ENCODE measurements around the gene ATP2A3. TPM values are rescaled to one million over a fixed set of nuclear protein-coding genes. Genes with fewer than 3 reads are reported as not detected.

Gene ATP2A3
- total RNA-seq, 1 experiment from 2014 or later, result 13.3 TPM

DNA sequence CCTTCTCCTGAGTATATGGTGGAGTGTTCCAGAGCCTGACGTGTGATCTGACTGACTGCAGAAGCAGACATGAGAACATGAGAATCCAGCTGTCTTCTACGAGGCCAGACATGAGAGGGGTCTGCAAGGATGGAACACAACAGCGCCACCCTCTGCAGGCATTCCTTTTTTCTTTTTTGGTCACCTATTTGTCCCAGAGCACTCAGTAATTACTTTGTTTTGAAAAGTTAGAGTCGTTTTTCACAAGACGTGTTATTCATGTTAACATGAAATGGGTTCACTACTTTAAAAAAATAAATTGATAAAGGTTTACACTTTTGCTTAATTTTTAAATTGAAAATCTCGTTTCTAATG lies 43.8 kb upstream of the ATP2A3 start:
- Histone ChIP-seq H2BK20ac (ENCODE audit: low read depth, low read length, poor library complexity, severe bottlenecking) (no peak overlapping the region), H3K4ac (ENCODE audit: low read depth, low read length) (no peak overlapping the region), H2AFZ (ENCODE audit: low read length) (no peak overlapping the region), H4K91ac (ENCODE audit: insufficient read length, low read depth, low read length) (no peak overlapping the region), H3K9ac (ENCODE audit: extremely low read depth, insufficient read length, low read length) (no peak overlapping the region), H3K4me1 (ENCODE audit: insufficient read depth, low read length) (no peaks in the 10 kb centered on the region), H3K9me3 (ENCODE audit: control insufficient read depth, low read depth, low read length) (no peaks in the 10 kb centered on the region), H3K4me2 (ENCODE audit: insufficient read depth, insufficient read length, low read length) (no peak overlapping the region), H2BK120ac (ENCODE audit: low read depth, low read length, poor library complexity, severe bottlenecking) (no peak overlapping the region), H2BK5ac (ENCODE audit: insufficient read length, low read length) (no peak overlapping the region), H3K27ac (ENCODE audit: insufficient read length, low read depth, low read length) (no peak overlapping the region), H4K20me1 (ENCODE audit: control insufficient read depth, insufficient read depth, insufficient read length) (no peaks in the 10 kb centered on the region), H3K23ac (ENCODE audit: insufficient read length, low read depth, low read length) (no peak overlapping the region), H4K8ac (replicated peaks; ENCODE audit: insufficient read length, low read depth, low read length) (no peak overlapping the region), H3K18ac (ENCODE audit: insufficient read length, low read depth, low read length) (no peak overlapping the region), H3T11ph (ENCODE audit: low read length) (no peak overlapping the region), H2BK12ac (ENCODE audit: insufficient read length, low read depth, low read length) (no peak overlapping the region), H3K56ac (ENCODE audit: insufficient read length, low read depth, low read length) (no peak overlapping the region), H3K27me3 (ENCODE audit: insufficient read depth, low read length) (no peaks in the 10 kb centered on the region), H3K14ac (ENCODE audit: insufficient read depth, low read length) (no peak overlapping the region), H3K23me2 (ENCODE audit: insufficient read length, low read depth, low read length, poor library complexity, severe bottlenecking) (no peaks in the 10 kb centered on the region), H3K79me2 (ENCODE audit: insufficient read depth, low read length) (no peaks in the 10 kb centered on the region), H3K79me1 (ENCODE audit: insufficient read depth, low read depth, low read length, poor library complexity, severe bottlenecking) (no peaks in the 10 kb centered on the region), H2BK15ac (ENCODE audit: low read depth, low read length) (no peak overlapping the region), H2AK5ac (ENCODE audit: insufficient read length, low read length) (no peak overlapping the region), H4K5ac (ENCODE audit: insufficient read length, low read depth, low read length) (no peak overlapping the region)
- TF ChIP-seq, protein P1, sequence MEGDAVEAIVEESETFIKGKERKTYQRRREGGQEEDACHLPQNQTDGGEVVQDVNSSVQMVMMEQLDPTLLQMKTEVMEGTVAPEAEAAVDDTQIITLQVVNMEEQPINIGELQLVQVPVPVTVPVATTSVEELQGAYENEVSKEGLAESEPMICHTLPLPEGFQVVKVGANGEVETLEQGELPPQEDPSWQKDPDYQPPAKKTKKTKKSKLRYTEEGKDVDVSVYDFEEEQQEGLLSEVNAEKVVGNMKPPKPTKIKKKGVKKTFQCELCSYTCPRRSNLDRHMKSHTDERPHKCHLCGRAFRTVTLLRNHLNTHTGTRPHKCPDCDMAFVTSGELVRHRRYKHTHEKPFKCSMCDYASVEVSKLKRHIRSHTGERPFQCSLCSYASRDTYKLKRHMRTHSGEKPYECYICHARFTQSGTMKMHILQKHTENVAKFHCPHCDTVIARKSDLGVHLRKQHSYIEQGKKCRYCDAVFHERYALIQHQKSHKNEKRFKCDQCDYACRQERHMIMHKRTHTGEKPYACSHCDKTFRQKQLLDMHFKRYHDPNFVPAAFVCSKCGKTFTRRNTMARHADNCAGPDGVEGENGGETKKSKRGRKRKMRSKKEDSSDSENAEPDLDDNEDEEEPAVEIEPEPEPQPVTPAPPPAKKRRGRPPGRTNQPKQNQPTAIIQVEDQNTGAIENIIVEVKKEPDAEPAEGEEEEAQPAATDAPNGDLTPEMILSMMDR (conservative IDR thresholded peaks at IDR 0.05), result peak; percentile 55
- no peak overlapping the region for H3K4me3 Mint-ChIP-seq
- no CpG with 5 or more reads among the region's 6 CpGs for WGBS (ENCODE audit: extremely low coverage, insufficient read length, low lambda C conversion rate)
- H3K4me1 Mint-ChIP-seq, result peaks cover 16 to 26% of the 10 kb centered on the region in 2 experiments
- H3K27ac Mint-ChIP-seq, result no peak overlapping the region; a peak in 1 of 7 replicates
- 0 out of 2 replicates have a peak, but pooled peaks cover 4% of the 10 kb centered on the region for H3K27me3 Mint-ChIP-seq (ENCODE audit: low read depth)
- H3K9me3 Mint-ChIP-seq, result no peaks in the 10 kb centered on the region
- H3K36me3 Mint-ChIP-seq (ENCODE audit: insufficient read depth in 1 of 3, low read depth in 3 of 3), result peaks cover 12 to 45% (median 28%) of the 10 kb centered on the region in 3 experiments; a peak in 6 of 7 replicates
- DNase-seq, result no peak

All from H9 (cell line).